ENCODE measurements around the gene MAP3K2. TPM values are rescaled to one million over a fixed set of nuclear protein-coding genes. Genes with fewer than 3 reads are reported as not detected.

Gene MAP3K2
- polyA plus RNA-seq, 3 donors: 16.0 to 86.4 (median 66.3) TPM

DNA sequence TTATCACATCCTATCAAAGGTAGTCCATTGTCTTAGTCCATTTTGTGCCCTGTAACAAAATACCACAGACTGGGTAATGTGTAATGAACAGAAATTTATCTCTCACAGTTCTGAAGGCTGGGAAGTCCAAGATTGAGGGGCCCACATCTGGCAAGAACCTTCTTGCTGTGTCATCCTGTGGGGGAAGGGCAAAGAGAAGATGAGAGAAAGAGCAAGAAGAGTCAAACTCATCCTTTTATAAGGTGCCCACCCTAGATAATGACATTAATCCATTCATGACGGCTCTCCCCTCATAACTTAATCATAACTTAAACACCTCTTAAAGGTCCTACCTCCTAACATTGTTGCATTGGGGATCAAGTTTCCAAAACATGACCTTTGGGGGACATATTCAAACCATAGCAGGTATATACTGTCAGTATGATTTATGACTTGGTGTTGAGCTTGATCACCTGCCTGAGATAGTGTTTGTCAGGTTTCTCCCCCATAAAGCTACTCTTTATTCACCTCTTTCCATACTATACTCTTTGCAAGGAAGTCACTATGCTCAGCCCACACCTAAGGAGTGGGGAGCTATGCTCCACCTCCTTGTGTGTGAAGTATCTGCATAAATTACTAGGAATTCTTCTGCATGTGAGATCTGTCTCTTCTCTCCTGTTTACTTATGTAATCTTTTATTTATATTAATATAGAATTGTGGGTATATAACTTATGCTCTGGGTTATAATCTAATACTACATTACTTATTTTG is 5.2 kb upstream of the MAP3K2 start:
- Histone ChIP-seq H3K4me3 (replicated peaks in 1 of 3; ENCODE audit: low read depth in 2 of 3, low read length in 3 of 3) (no peak overlapping the region), H3K36me3 (replicated peaks in 1 of 2; ENCODE audit: control insufficient read depth in 1 of 2, insufficient read depth in 2 of 2, low read length in 2 of 2) (no peaks in the 10 kb centered on the region), H3K4me1 (ENCODE audit: control insufficient read depth in 1 of 2, insufficient read depth in 2 of 2, low read length in 2 of 2) (peaks cover 32 to 41% of the 10 kb centered on the region in 2 donors), H3K9me3 (replicated peaks in 1 of 2; ENCODE audit: control insufficient read depth in 1 of 2, insufficient read depth in 1 of 2, low read length in 2 of 2) (no peaks in the 10 kb centered on the region), H3K27ac (ENCODE audit: low read depth in 1 of 2, low read length in 2 of 2) (no peak overlapping the region), H4K20me1 (ENCODE audit: insufficient read depth, low read length) (no peaks in the 10 kb centered on the region), H3K4me2 (replicated peaks; ENCODE audit: extremely low read depth, low read length, poor library complexity, severe bottlenecking) (no peak overlapping the region), H3K79me2 (ENCODE audit: insufficient read depth, low read length) (no peaks in the 10 kb centered on the region), H2AFZ (ENCODE audit: insufficient read depth, low read depth, low read length, poor library complexity, severe bottlenecking) (no peak overlapping the region), H3K27me3 (ENCODE audit: control insufficient read depth in 2 of 2, insufficient read depth in 2 of 2, low read length in 2 of 2) (no peaks in the 10 kb centered on the region), H3K9ac (ENCODE audit: insufficient read depth, low read length, poor library complexity, severe bottlenecking) (no peak overlapping the region)
- Mint-ChIP-seq H3K9me3 (peaks cover 0 to 3% (median 0%) of the 10 kb centered on the region in 7 donors), H3K4me3 (no peak overlapping the region), H3K36me3 (peaks cover 0 to 4% of the 10 kb centered on the region in 2 donors), H3K4me1 (peaks cover 42% of the 10 kb centered on the region), H3K27ac (peak overlapping the region in 1 of 7 donors; percentile 65), H3K27me3 (ENCODE audit: low read depth in 3 of 3) (peaks cover 0 to 2% (median 1%) of the 10 kb centered on the region in 3 donors)
- intact Hi-C loops (cut with micrococcal nuclease): no loop called here
- 100% methylated on average over 1 of the region's 1 CpG for WGBS (ENCODE audit: insufficient coverage)
- no peak for DNase-seq
- TF ChIP-seq, protein P1, sequence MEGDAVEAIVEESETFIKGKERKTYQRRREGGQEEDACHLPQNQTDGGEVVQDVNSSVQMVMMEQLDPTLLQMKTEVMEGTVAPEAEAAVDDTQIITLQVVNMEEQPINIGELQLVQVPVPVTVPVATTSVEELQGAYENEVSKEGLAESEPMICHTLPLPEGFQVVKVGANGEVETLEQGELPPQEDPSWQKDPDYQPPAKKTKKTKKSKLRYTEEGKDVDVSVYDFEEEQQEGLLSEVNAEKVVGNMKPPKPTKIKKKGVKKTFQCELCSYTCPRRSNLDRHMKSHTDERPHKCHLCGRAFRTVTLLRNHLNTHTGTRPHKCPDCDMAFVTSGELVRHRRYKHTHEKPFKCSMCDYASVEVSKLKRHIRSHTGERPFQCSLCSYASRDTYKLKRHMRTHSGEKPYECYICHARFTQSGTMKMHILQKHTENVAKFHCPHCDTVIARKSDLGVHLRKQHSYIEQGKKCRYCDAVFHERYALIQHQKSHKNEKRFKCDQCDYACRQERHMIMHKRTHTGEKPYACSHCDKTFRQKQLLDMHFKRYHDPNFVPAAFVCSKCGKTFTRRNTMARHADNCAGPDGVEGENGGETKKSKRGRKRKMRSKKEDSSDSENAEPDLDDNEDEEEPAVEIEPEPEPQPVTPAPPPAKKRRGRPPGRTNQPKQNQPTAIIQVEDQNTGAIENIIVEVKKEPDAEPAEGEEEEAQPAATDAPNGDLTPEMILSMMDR (IDR thresholded peaks at IDR 0.05): no peak

DNA sequence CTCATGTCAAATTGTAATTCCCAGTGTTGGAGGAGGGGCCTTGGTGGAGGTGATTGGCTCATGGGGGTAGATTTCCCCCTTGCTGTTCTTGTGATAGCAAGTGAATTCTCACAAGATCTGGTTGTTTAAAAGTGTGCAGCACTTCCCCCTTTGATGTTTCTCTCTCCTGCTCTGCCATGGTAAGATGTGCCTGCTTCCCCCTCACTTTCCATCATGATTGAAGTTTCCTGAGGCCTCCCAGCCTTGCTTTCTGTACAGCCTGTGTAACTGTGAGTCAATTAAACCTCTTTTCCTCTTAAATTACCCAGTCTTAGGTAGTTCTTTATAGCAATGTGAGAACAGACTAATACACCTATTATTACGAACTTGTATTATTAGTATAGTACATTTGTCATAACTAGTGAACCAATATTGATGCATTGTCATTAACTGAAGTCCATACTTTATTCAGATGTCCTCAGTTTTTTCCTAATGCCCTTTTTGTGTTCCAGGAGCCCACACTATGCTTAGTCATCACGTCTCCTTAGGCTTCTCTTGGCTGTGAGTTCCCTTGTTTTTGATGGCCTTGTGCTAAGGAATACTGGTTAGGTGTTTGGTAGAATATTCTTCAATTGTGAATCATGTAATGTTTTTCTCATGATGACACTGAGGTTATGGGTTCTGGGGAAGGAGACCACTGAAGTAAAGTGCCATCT is 4.5 kb upstream of the MAP3K2 start:
- Histone ChIP-seq H3K9me3 (replicated peaks in 1 of 2; ENCODE audit: control insufficient read depth in 1 of 2, insufficient read depth in 1 of 2, low read length in 2 of 2) (no peaks in the 10 kb centered on the region), H3K9ac (ENCODE audit: insufficient read depth, low read length, poor library complexity, severe bottlenecking) (no peak overlapping the region), H2AFZ (ENCODE audit: insufficient read depth, low read depth, low read length, poor library complexity, severe bottlenecking) (no peak overlapping the region), H3K27ac (ENCODE audit: low read depth in 1 of 2, low read length in 2 of 2) (no peak overlapping the region), H3K36me3 (replicated peaks in 1 of 2; ENCODE audit: control insufficient read depth in 1 of 2, insufficient read depth in 2 of 2, low read length in 2 of 2) (no peaks in the 10 kb centered on the region), H3K4me2 (replicated peaks; ENCODE audit: extremely low read depth, low read length, poor library complexity, severe bottlenecking) (no peak overlapping the region), H3K79me2 (ENCODE audit: insufficient read depth, low read length) (peaks cover 3% of the 10 kb centered on the region), H3K27me3 (ENCODE audit: control insufficient read depth in 2 of 2, insufficient read depth in 2 of 2, low read length in 2 of 2) (no peaks in the 10 kb centered on the region), H4K20me1 (ENCODE audit: insufficient read depth, low read length) (no peaks in the 10 kb centered on the region), H3K4me3 (replicated peaks in 1 of 3; ENCODE audit: low read depth in 2 of 3, low read length in 3 of 3) (no peak overlapping the region), H3K4me1 (ENCODE audit: control insufficient read depth in 1 of 2, insufficient read depth in 2 of 2, low read length in 2 of 2) (peaks cover 29 to 34% of the 10 kb centered on the region in 2 donors)
- Mint-ChIP-seq H3K4me1 (peaks cover 34% of the 10 kb centered on the region), H3K36me3 (peaks cover 0 to 4% of the 10 kb centered on the region in 2 donors), H3K9me3 (peaks cover 0 to 3% (median 0%) of the 10 kb centered on the region in 7 donors), H3K27me3 (ENCODE audit: low read depth in 3 of 3) (peaks cover 0 to 2% (median 1%) of the 10 kb centered on the region in 3 donors), H3K27ac (peak overlapping the region in 5 of 7 donors; percentile 18 to 71 (median 65)), H3K4me3 (no peak overlapping the region)
- WGBS (ENCODE audit: insufficient coverage): no CpG with 5 or more reads among the region's 2 CpGs
- no peak for DNase-seq
- intact Hi-C loops (cut with micrococcal nuclease): no loop called here
- TF ChIP-seq, protein P1 (IDR thresholded peaks at IDR 0.05): no peak

All from CD14-positive monocyte (primary cell).